Right lobe of liver (tissue), 4 donors: ENCODE data around the gene APBA2.

Experiments used
- CTCF ChIP-seq, 4 donors: fragments of 200-600 bp in 3 of 4; fragments of 450-650 bp in 1 of 4; IDR thresholded peaks; one replicate each; pipeline versions ENCODE4 v1.5.1 to v1.8.0; 2016 to 2022; ENCODE audit warnings: antibody characterized with exemption in 4 of 4, mild to moderate bottlenecking in 2 of 4
- POLR2A ChIP-seq: fragments of 450-650 bp; IDR thresholded peaks from one replicate; pipeline ENCODE4 v1.6.1; 2017; ENCODE audit warnings: antibody characterized with exemption, mild to moderate bottlenecking
- donor health status: DM: no; HTN: no; CAD: no.
- donor health status: DM: no; HTN: no; CAD: no.
- donor health status: DM: no; HTN: yes; CAD: no.

GRCh38 chr15:29065571-29065970 lies 179.8 kb downstream of the APBA2 start:
- TF ChIP-seq CTCF (IDR thresholded peaks at IDR 0.05) (no peak), POLR2A (no peak)
